VCaP (cell line): ENCODE measurements around the gene STK33.

Experiments
- H3K27ac ChIP-seq: fragments of 450-650 bp; 2 replicates; pipeline ENCODE4 v1.5.1; 2017
- CTCF ChIP-seq: fragments of 450-650 bp; conservative IDR thresholded peaks from 2 replicates; pipeline ENCODE4 v1.5.1; 2017; ENCODE audit warnings: mild to moderate bottlenecking, moderate library complexity

STK33 gene

GRCh38 chr11:8415195-8415594 is 178.8 kb downstream of the STK33 start:
- H3K27ac ChIP-seq: no peak overlapping the region
- TF ChIP-seq CTCF: no peak

GRCh38 chr11:8408151-8408941 is 185.7 kb downstream of the STK33 start:
- TF ChIP-seq CTCF: no peak

GRCh38 chr11:8403310-8403709 is 190.7 kb downstream of the STK33 start:
- H3K27ac ChIP-seq: no peak overlapping the region
- no peak for TF ChIP-seq CTCF

More at GRCh38 chr11:8408151-8408941, 185.7 kb downstream of the STK33 start:
- no peak overlapping the region for H3K27ac ChIP-seq

- no peak for TF ChIP-seq CTCF
- H3K27ac ChIP-seq: no peak overlapping the region
Measured at GRCh38 chr11:8392886-8393285, 201.1 kb downstream of the STK33 start.

- no peak for TF ChIP-seq CTCF
- no peak overlapping the region for H3K27ac ChIP-seq
Measured at GRCh38 chr11:8392166-8392565, 201.9 kb downstream of the STK33 start.

GRCh38 chr11:8390851-8391612 is 203.0 kb downstream of the STK33 start:
- TF ChIP-seq CTCF: no peak
- no peak overlapping the region for H3K27ac ChIP-seq
